ENCODE data around the gene AGMO.

- TF ChIP-seq CTCF (conservative IDR thresholded peaks at IDR 0.05; ENCODE audit: low read depth, low read length): no peak
- no peak for TF ChIP-seq EZH2phosphoT487 (IDR thresholded peaks at IDR 0.05; ENCODE audit: borderline replicate concordance, low read length)
- no peak for TF ChIP-seq EZH2 (IDR thresholded peaks at IDR 0.05; ENCODE audit: low read length, unreplicated experiment)
Observed at GRCh38 chr7:15561835-15562234, at the start of gene AGMO.

Measured in PC-3 (cell line).